Measurements from ENCODE around the gene CIC.

CIC gene

GRCh38 chr19:42288881-42289555, 20.0 kb downstream of the CIC start:
- no peak for DNase-seq (ENCODE audit: low read depth in 2 of 2)

- no peak for DNase-seq (ENCODE audit: low read depth in 2 of 2)
Measured at GRCh38 chr19:42289556-42290041, 20.5 kb downstream of the CIC start.

- no peak for DNase-seq (ENCODE audit: low read depth in 2 of 2)
Measured at GRCh38 chr19:42290136-42290522, 21.1 kb downstream of the CIC start.

GRCh38 chr19:42290523-42291434, 21.7 kb downstream of the CIC start:
- DNase-seq (ENCODE audit: low read depth in 2 of 2) = peak; percentile 48 to 56

GRCh38 chr19:42291435-42291810, 22.4 kb downstream of the CIC start:
- DNase-seq (ENCODE audit: low read depth in 2 of 2) = no peak

- DNase-seq (ENCODE audit: low read depth in 2 of 2) = no peak
Measured at GRCh38 chr19:42292042-42292960, 23.2 kb downstream of the CIC start.

- DNase-seq (ENCODE audit: low read depth in 2 of 2) = no peak
Measured at GRCh38 chr19:42292963-42293362, 23.9 kb downstream of the CIC start.

GRCh38 chr19:42293540-42293939, 24.5 kb downstream of the CIC start:
- DNase-seq (ENCODE audit: low read depth in 2 of 2) = no peak

- DNase-seq (ENCODE audit: low read depth in 2 of 2) = no peak
Measured at GRCh38 chr19:42293948-42294347, 24.9 kb downstream of the CIC start.

GRCh38 chr19:42294471-42295137, 25.6 kb downstream of the CIC start:
- no peak for DNase-seq (ENCODE audit: low read depth in 2 of 2)

GRCh38 chr19:42295342-42295741, 26.3 kb downstream of the CIC start:
- DNase-seq (ENCODE audit: low read depth in 2 of 2) = no peak

GRCh38 chr19:42295831-42296525, 26.9 kb downstream of the CIC start:
- peak; percentile 72 to 76 for DNase-seq (ENCODE audit: low read depth in 2 of 2)

- DNase-seq (ENCODE audit: low read depth in 2 of 2) = no peak
Measured at GRCh38 chr19:42297039-42297438, 28.0 kb downstream of the CIC start.

GRCh38 chr19:42301646-42302203, 32.7 kb downstream of the CIC start, which contains the start of gene PRR19:
TSS of gene PRR19 (plus strand) at chr19:42302132. CDS start at chr19:42309585, 7,453 bp downstream.
- DNase-seq (ENCODE audit: low read depth in 2 of 2) = no peak

- DNase-seq (ENCODE audit: low read depth in 2 of 2) = no peak
Measured at GRCh38 chr19:42303101-42303464, 34.0 kb downstream of the CIC start.

- no peak for DNase-seq (ENCODE audit: low read depth in 2 of 2)
Measured at GRCh38 chr19:42303876-42304275, 34.8 kb downstream of the CIC start.

- no peak for DNase-seq (ENCODE audit: low read depth in 2 of 2)
Measured at GRCh38 chr19:42306646-42307045, 37.6 kb downstream of the CIC start.

- DNase-seq (ENCODE audit: low read depth in 2 of 2) = no peak
Measured at GRCh38 chr19:42309686-42310085, 40.6 kb downstream of the CIC start.

GRCh38 chr19:42311657-42312056, 42.6 kb downstream of the CIC start:
- no peak for DNase-seq (ENCODE audit: low read depth in 2 of 2)

GRCh38 chr19:42312370-42312769, 43.3 kb downstream of the CIC start:
- no peak for DNase-seq (ENCODE audit: low read depth in 2 of 2)
